SK-N-SH treated with all-trans-retinoic acid at 6 μM for 48 hours (cell line): ENCODE measurements around the gene BIN1.

Experiments used
- ARNTL ChIP-seq: fragments of 450-650 bp; formaldehyde crosslinking; IDR thresholded peaks from 2 replicates; pipeline ENCODE4 v1.5.0; 2020; ENCODE audit warnings: low read depth, mild to moderate bottlenecking, moderate library complexity, borderline replicate concordance
- ESRRG ChIP-seq: fragments of 250-450 bp; sonication (Bioruptor Pico); IDR thresholded peaks from 2 replicates; pipeline ENCODE4 v1.6.1; 2021; ENCODE audit warnings: mild to moderate bottlenecking
- GLIS3 ChIP-seq: fragments of 250-450 bp; sonication (Bioruptor Pico); IDR thresholded peaks from 2 replicates; pipeline ENCODE4 v1.5.0; 2020; ENCODE audit warnings: mild to moderate bottlenecking, moderate library complexity
- PPARA ChIP-seq: fragments of 250-450 bp; sonication (Bioruptor Pico); IDR thresholded peaks from 2 replicates; pipeline ENCODE4 v1.5.0; 2020; ENCODE audit warnings: mild to moderate bottlenecking, borderline replicate concordance
- RARB ChIP-seq: fragments of 250-450 bp; sonication (Bioruptor Pico); IDR thresholded peaks from 2 replicates; pipeline ENCODE4 v1.8.0; 2021; ENCODE audit warnings: mild to moderate bottlenecking, moderate library complexity
- TCF4 ChIP-seq: fragments of 250-450 bp; sonication (Bioruptor Pico); IDR thresholded peaks from 2 replicates; pipeline ENCODE4 v1.8.0; 2021; ENCODE audit warnings: mild to moderate bottlenecking, moderate library complexity, borderline replicate concordance
- TOX ChIP-seq: fragments of 250-450 bp; sonication (Bioruptor Pico); IDR thresholded peaks from 2 replicates; pipeline ENCODE4 v1.8.0; 2021; ENCODE audit warnings: mild to moderate bottlenecking, moderate library complexity, borderline replicate concordance
- ZC3H10 ChIP-seq: fragments of 250-450 bp; sonication (Bioruptor Pico); IDR thresholded peaks from 2 replicates; pipeline ENCODE4 v1.5.1; 2021; ENCODE audit warnings: mild to moderate bottlenecking, moderate library complexity
- ZFP30 ChIP-seq: fragments of 450-650 bp; formaldehyde crosslinking; IDR thresholded peaks from 2 replicates; pipeline ENCODE4 v1.5.0; 2022; ENCODE audit warnings: mild to moderate bottlenecking, moderate library complexity
- ZNF565 ChIP-seq: fragments of 450-650 bp; formaldehyde crosslinking; conservative IDR thresholded peaks from 2 replicates; pipeline ENCODE4 v1.5.0; 2020; ENCODE audit warnings: low read depth, mild to moderate bottlenecking, moderate library complexity
- ZNF8 ChIP-seq: fragments of 450-650 bp; formaldehyde crosslinking; IDR thresholded peaks from 2 replicates; pipeline ENCODE4 v1.5.0; 2020; ENCODE audit warnings: mild to moderate bottlenecking, moderate library complexity
- TF ChIP-seq, protein P1 (sequence below): fragments of 250-450 bp; sonication (Bioruptor Pico); IDR thresholded peaks from 2 replicates; pipeline ENCODE4 v1.8.0; 2020; ENCODE audit warnings: mild to moderate bottlenecking, moderate library complexity, borderline replicate concordance
- TF ChIP-seq, protein P2 (sequence below): fragments of 250-450 bp; sonication (Bioruptor Pico); IDR thresholded peaks from 2 replicates; pipeline ENCODE4 v1.5.0; 2020; ENCODE audit warnings: mild to moderate bottlenecking, moderate library complexity
- TF ChIP-seq, protein P3 (sequence below): fragments of 250-450 bp; sonication (Bioruptor Pico); IDR thresholded peaks from 2 replicates; pipeline ENCODE4 v1.5.1; 2021; ENCODE audit warnings: mild to moderate bottlenecking, moderate library complexity

DNA sequence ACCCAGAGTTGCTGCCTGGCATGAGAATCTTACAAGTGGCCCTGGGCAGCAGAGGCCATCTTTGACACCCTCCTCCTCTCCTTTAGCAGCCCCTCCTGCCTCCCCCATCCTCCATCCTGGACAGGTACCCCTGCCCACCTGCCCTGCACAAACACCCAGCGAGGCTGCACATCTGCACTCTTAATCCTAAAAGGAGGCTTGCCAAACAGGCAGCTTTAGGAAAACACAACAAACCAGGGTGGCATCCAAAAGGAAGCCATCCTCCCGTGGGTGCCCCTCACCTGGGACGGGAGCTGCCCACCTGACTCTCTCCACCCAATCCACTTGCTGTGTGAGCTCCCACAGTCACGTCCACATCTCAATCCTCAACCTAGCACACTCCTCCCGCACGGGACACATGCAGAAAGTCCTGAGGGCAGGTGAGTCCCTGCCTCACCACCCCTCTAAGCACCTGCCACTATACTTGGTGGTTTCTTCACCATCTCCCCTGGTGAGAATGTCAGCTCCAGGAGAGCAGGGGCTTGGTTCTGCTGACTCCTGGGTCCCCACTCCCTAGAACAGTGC is 5.8 kb downstream of the BIN1 start:
- TF ChIP-seq TOX (no peak), GLIS3 (no peak), ZNF8 (no peak), ARNTL (CRISPR knock-in tag) (no peak), TCF4 (CRISPR knock-in tag) (no peak), PPARA (CRISPR knock-in tag) (no peak), ZFP30 (CRISPR knock-in tag) (no peak), ESRRG (CRISPR knock-in tag) (no peak), RARB (CRISPR knock-in tag) (no peak), ZC3H10 (CRISPR knock-in tag) (no peak), ZNF565 (no peak)
- TF ChIP-seq, protein P1, sequence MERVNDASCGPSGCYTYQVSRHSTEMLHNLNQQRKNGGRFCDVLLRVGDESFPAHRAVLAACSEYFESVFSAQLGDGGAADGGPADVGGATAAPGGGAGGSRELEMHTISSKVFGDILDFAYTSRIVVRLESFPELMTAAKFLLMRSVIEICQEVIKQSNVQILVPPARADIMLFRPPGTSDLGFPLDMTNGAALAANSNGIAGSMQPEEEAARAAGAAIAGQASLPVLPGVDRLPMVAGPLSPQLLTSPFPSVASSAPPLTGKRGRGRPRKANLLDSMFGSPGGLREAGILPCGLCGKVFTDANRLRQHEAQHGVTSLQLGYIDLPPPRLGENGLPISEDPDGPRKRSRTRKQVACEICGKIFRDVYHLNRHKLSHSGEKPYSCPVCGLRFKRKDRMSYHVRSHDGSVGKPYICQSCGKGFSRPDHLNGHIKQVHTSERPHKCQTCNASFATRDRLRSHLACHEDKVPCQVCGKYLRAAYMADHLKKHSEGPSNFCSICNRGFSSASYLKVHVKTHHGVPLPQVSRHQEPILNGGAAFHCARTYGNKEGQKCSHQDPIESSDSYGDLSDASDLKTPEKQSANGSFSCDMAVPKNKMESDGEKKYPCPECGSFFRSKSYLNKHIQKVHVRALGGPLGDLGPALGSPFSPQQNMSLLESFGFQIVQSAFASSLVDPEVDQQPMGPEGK (CRISPR knock-in tag), result no peak
- TF ChIP-seq, protein P2, sequence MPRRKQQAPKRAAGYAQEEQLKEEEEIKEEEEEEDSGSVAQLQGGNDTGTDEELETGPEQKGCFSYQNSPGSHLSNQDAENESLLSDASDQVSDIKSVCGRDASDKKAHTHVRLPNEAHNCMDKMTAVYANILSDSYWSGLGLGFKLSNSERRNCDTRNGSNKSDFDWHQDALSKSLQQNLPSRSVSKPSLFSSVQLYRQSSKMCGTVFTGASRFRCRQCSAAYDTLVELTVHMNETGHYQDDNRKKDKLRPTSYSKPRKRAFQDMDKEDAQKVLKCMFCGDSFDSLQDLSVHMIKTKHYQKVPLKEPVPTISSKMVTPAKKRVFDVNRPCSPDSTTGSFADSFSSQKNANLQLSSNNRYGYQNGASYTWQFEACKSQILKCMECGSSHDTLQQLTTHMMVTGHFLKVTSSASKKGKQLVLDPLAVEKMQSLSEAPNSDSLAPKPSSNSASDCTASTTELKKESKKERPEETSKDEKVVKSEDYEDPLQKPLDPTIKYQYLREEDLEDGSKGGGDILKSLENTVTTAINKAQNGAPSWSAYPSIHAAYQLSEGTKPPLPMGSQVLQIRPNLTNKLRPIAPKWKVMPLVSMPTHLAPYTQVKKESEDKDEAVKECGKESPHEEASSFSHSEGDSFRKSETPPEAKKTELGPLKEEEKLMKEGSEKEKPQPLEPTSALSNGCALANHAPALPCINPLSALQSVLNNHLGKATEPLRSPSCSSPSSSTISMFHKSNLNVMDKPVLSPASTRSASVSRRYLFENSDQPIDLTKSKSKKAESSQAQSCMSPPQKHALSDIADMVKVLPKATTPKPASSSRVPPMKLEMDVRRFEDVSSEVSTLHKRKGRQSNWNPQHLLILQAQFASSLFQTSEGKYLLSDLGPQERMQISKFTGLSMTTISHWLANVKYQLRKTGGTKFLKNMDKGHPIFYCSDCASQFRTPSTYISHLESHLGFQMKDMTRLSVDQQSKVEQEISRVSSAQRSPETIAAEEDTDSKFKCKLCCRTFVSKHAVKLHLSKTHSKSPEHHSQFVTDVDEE, result no peak
- TF ChIP-seq, protein P3, sequence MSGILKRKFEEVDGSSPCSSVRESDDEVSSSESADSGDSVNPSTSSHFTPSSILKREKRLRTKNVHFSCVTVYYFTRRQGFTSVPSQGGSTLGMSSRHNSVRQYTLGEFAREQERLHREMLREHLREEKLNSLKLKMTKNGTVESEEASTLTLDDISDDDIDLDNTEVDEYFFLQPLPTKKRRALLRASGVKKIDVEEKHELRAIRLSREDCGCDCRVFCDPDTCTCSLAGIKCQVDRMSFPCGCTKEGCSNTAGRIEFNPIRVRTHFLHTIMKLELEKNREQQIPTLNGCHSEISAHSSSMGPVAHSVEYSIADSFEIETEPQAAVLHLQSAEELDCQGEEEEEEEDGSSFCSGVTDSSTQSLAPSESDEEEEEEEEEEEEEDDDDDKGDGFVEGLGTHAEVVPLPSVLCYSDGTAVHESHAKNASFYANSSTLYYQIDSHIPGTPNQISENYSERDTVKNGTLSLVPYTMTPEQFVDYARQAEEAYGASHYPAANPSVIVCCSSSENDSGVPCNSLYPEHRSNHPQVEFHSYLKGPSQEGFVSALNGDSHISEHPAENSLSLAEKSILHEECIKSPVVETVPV (CRISPR knock-in tag), result no peak
